Measurements from ENCODE around the gene PHKA2.

DNA sequence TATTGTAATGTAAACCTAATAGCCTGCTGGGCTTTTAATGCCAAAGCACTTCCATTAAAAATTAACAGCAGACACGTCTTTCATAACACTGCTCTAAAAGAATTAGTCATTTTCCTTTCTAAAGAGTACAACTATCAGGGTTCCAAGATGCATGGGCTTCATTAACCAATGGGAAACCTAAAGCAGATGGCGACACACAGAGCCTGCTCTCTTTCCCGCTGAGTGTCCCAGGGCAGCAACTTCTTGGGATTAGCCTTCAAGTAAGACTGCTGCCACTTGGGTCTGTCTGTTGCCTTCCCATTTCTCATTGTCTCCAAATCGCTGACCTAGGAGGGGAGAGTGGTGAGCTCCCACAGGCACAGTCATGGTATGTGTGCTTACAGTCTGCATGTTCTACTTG lies 14.0 kb upstream of the PHKA2 start:
- TF ChIP-seq, protein P1, sequence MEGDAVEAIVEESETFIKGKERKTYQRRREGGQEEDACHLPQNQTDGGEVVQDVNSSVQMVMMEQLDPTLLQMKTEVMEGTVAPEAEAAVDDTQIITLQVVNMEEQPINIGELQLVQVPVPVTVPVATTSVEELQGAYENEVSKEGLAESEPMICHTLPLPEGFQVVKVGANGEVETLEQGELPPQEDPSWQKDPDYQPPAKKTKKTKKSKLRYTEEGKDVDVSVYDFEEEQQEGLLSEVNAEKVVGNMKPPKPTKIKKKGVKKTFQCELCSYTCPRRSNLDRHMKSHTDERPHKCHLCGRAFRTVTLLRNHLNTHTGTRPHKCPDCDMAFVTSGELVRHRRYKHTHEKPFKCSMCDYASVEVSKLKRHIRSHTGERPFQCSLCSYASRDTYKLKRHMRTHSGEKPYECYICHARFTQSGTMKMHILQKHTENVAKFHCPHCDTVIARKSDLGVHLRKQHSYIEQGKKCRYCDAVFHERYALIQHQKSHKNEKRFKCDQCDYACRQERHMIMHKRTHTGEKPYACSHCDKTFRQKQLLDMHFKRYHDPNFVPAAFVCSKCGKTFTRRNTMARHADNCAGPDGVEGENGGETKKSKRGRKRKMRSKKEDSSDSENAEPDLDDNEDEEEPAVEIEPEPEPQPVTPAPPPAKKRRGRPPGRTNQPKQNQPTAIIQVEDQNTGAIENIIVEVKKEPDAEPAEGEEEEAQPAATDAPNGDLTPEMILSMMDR (conservative IDR thresholded peaks at IDR 0.05): no peak
- no peak for TF ChIP-seq EZH2 (IDR thresholded peaks at IDR 0.05; ENCODE audit: low read depth)

Data from PC-9 (cell line).